Measurements from ENCODE around the gene FRA10AC1. TPM values are rescaled to one million over a fixed set of nuclear protein-coding genes. Genes with fewer than 3 reads are reported as not detected.

The FRA10AC1 gene
- total and polyA plus RNA-seq, 2 of the 13 experiments (the other 11 are each of a cell fraction or from before 2014, with no cell fraction given) = 5.3 to 7.4 TPM

GRCh38 chr10:93702210-93703001 is at the start of gene FRA10AC1 (continued):
- TF ChIP-seq SKIL (CRISPR knock-in tag; IDR thresholded peaks at IDR 0.05; ENCODE audit: borderline replicate concordance) = no peak
- TF ChIP-seq GTF3A (CRISPR knock-in tag; conservative IDR thresholded peaks at IDR 0.05) = no peak
- TF ChIP-seq SNAI1 (CRISPR knock-in tag; IDR thresholded peaks at IDR 0.05; ENCODE audit: borderline replicate concordance) = no peak
- peak; percentile 21; the same call in 1 of the 2 replicates for TF ChIP-seq SUZ12 (IDR thresholded peaks at IDR 0.05; ENCODE audit: low read depth, low read length)
- TF ChIP-seq SAP130 (CRISPR knock-in tag; IDR thresholded peaks at IDR 0.05; ENCODE audit: low read depth) = peak; percentile 94
- peak; percentile 79; the same call in 1 of the 2 replicates for TF ChIP-seq BRCA1 (CRISPR knock-in tag; IDR thresholded peaks at IDR 0.05)
- 0 out of 2 replicates have a peak, but pooled peaks have one; percentile 66 for TF ChIP-seq SNAPC4 (CRISPR knock-in tag; IDR thresholded peaks at IDR 0.05)
- TF ChIP-seq SRF (IDR thresholded peaks at IDR 0.05; ENCODE audit: low read depth, low read length) = peak; percentile 76
- TF ChIP-seq POLR2G (IDR thresholded peaks at IDR 0.05; ENCODE audit: low read depth, low read length) = peak; percentile 68
- TF ChIP-seq SP4 (CRISPR knock-in tag; IDR thresholded peaks at IDR 0.05) = peak; percentile 73; the same call in 1 of the 2 replicates
- TF ChIP-seq FOXP1 (IDR thresholded peaks at IDR 0.05) = no peak
- TF ChIP-seq FOXP1 (CRISPR knock-in tag; IDR thresholded peaks at IDR 0.05) = no peak
- TF ChIP-seq PHF21A (CRISPR knock-in tag; IDR thresholded peaks at IDR 0.05) = peak; percentile 79
- peak; percentile 84; the same call in 1 of the 2 replicates for TF ChIP-seq STAT6 (CRISPR knock-in tag; IDR thresholded peaks at IDR 0.05; ENCODE audit: borderline replicate concordance)
- peak; percentile 79 for TF ChIP-seq SIN3B (IDR thresholded peaks at IDR 0.05; ENCODE audit: low read length)
- TF ChIP-seq ZNF766 (CRISPR knock-in tag; IDR thresholded peaks at IDR 0.05; ENCODE audit: borderline replicate concordance) = peak; percentile 77; the same call in 1 of the 2 replicates
- peak; percentile 27; the same call in 1 of the 2 replicates for TF ChIP-seq ZNF232 (CRISPR knock-in tag; IDR thresholded peaks at IDR 0.05; ENCODE audit: borderline replicate concordance)
- TF ChIP-seq, protein P1, sequence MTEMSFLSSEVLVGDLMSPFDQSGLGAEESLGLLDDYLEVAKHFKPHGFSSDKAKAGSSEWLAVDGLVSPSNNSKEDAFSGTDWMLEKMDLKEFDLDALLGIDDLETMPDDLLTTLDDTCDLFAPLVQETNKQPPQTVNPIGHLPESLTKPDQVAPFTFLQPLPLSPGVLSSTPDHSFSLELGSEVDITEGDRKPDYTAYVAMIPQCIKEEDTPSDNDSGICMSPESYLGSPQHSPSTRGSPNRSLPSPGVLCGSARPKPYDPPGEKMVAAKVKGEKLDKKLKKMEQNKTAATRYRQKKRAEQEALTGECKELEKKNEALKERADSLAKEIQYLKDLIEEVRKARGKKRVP (CRISPR knock-in tag; IDR thresholded peaks at IDR 0.05) = peak in 1 of 2 experiments; percentile 60; a peak in 2 of 4 replicates
- peak; percentile 69 for TF ChIP-seq TAF15 (IDR thresholded peaks at IDR 0.05; ENCODE audit: low read depth, low read length, poor library complexity, severe bottlenecking)

All from HepG2 (cell line).